Occipital lobe (tissue), 2 donors: Measurements from ENCODE around the gene CAPN8. TPM values are rescaled to one million over a fixed set of nuclear protein-coding genes. Genes with fewer than 3 reads are reported as not detected.
"Not testable (repeated sequence)": the region's sequence is repeated elsewhere in the genome, so short reads cannot be mapped to it uniquely, and the experiment has no call there.

Source experiments
- DNase-seq: peaks from one replicate; lab custom pipeline; 2025; lab: John Stamatoyannopoulos, UW
- total RNA-seq: library from RNA; depleted of rRNA; stranded (reverse); fragments of >200 nt; gene quantifications from one replicate; pipeline ENCODE4 v1.2.3, GENCODE V29; 2014

Gene CAPN8
- total RNA-seq, 1 donor from 2014 or later, result not detected

GRCh38 chr1:223531742-223532341 lies 133.7 kb downstream of the CAPN8 start:
- DNase-seq, result no peak

- no peak for DNase-seq
Measured at GRCh38 chr1:223525957-223526356, 139.5 kb downstream of the CAPN8 start.

- no peak for DNase-seq
Measured at GRCh38 chr1:223525546-223525945, 140.0 kb downstream of the CAPN8 start.

GRCh38 chr1:223524930-223525451 lies 140.5 kb downstream of the CAPN8 start:
- no peak for DNase-seq

- DNase-seq, result no peak
Measured at GRCh38 chr1:223521150-223521549, 144.4 kb downstream of the CAPN8 start.

GRCh38 chr1:223520200-223520599 lies 145.3 kb downstream of the CAPN8 start:
- DNase-seq, result no peak

GRCh38 chr1:223519116-223519515 lies 146.4 kb downstream of the CAPN8 start:
- no peak for DNase-seq

GRCh38 chr1:223518553-223518952 lies 146.9 kb downstream of the CAPN8 start:
- not testable (repeated sequence) for DNase-seq

GRCh38 chr1:223515926-223516325 lies 149.6 kb downstream of the CAPN8 start:
- no peak for DNase-seq

- DNase-seq, result no peak
Measured at GRCh38 chr1:223515421-223515820, 150.1 kb downstream of the CAPN8 start.

- no peak for DNase-seq
Measured at GRCh38 chr1:223514644-223515043, 150.9 kb downstream of the CAPN8 start.

- no peak for DNase-seq
Measured at GRCh38 chr1:223513309-223513708, 152.2 kb downstream of the CAPN8 start.

GRCh38 chr1:223512057-223512456 lies 153.4 kb downstream of the CAPN8 start:
- no peak for DNase-seq

- no peak for DNase-seq
Measured at GRCh38 chr1:223508796-223509195, 156.7 kb downstream of the CAPN8 start.

GRCh38 chr1:223504741-223505140 lies 160.8 kb downstream of the CAPN8 start:
- peak; percentile 16 for DNase-seq

GRCh38 chr1:223503348-223503747 lies 162.2 kb downstream of the CAPN8 start:
- no peak for DNase-seq

GRCh38 chr1:223500560-223501425 lies 164.7 kb downstream of the CAPN8 start:
- peak; percentile 31 for DNase-seq

- DNase-seq, result no peak
Measured at GRCh38 chr1:223496883-223497282, 168.6 kb downstream of the CAPN8 start.

GRCh38 chr1:223494926-223495645 lies 170.4 kb downstream of the CAPN8 start:
- DNase-seq, result no peak

GRCh38 chr1:223492044-223492443 lies 173.5 kb downstream of the CAPN8 start:
- DNase-seq, result no peak
